B cell (primary cell): ENCODE results near the gene NRG2. TPM values are rescaled to one million over a fixed set of nuclear protein-coding genes. Genes with fewer than 3 reads are reported as not detected.

Experiments used
- ATAC-seq: fragments of 200-7000 bp; cut with Tn5 transposase; one replicate; pipeline ENCODE4 v1.10.0; 2021; ENCODE audit warnings: low read depth, mild to moderate bottlenecking, moderate number of reproducible peaks, moderate library complexity
- CTCF ChIA-PET: fragments of 350-600 bp; sonication (Branson Sonifier 250); formaldehyde crosslinking; loops from one replicate; lab custom pipeline; 2021; ENCODE audit warnings: antibody characterized with exemption, inconsistent platforms; lab: Charles Lee
- POLR2A ChIA-PET: fragments of 350-600 bp; sonication (Branson Sonifier 250); formaldehyde crosslinking; loops from one replicate; lab custom pipeline; 2021; ENCODE audit warnings: antibody characterized with exemption; lab: Charles Lee
- DNase-seq: peaks from one replicate; pipeline ENCODE4 v3.0.0; 2013
- H2AFZ ChIP-seq: 2 replicates; pipeline ENCODE4 v1.6.1; 2012; ENCODE audit warnings: mild to moderate bottlenecking, low read depth, low read length; ENCODE audit not compliant: insufficient read depth, poor library complexity, severe bottlenecking
- H3K27ac ChIP-seq, 2 donors: 1 replicate in 1 of 2; 2 replicates in 1 of 2; pipeline ENCODE4 v1.5.1; 2012 to 2013; ENCODE audit warnings: low read length in 2 of 2, mild to moderate bottlenecking in 2 of 2, moderate library complexity in 1 of 2
- H3K27me3 ChIP-seq, 4 experiments: fragments of 200-600 bp in 1 of 4; sonication (generic) in 1 of 4; replicated peaks in 1 of 4; 1 replicate in 2 of 4; 2 replicates in 2 of 4; pipeline versions ENCODE4 v1.6.1 to v1.7.0; 2013 to 2016; ENCODE audit warnings: low read length in 3 of 4, mild to moderate bottlenecking in 2 of 4, mixed read lengths in 1 of 4, moderate library complexity in 1 of 4; ENCODE audit not compliant: insufficient read depth in 4 of 4, control insufficient read depth in 3 of 4; ENCODE audit errors: control extremely low read depth in 1 of 4
- H3K36me3 ChIP-seq, 2 experiments: replicated peaks in 1 of 2; 1 replicate in 1 of 2; 2 replicates in 1 of 2; pipeline versions ENCODE4 v1.6.1 to v1.7.1; 2013; ENCODE audit warnings: low read length in 1 of 2; ENCODE audit not compliant: insufficient read depth in 2 of 2, control insufficient read depth in 1 of 2; ENCODE audit errors: control extremely low read depth in 1 of 2, extremely low read depth in 1 of 2
- H3K4me1 ChIP-seq, 2 donors: fragments of 200-600 bp in 1 of 2; sonication (generic) in 1 of 2; 1 replicate in 1 of 2; 2 replicates in 1 of 2; pipeline versions ENCODE4 v1.5.1 to v1.6.1; 2013 to 2017; ENCODE audit warnings: low read length in 2 of 2; ENCODE audit not compliant: control insufficient read depth in 2 of 2, insufficient read depth in 2 of 2
- H3K4me2 ChIP-seq: replicated peaks from 2 replicates; pipeline ENCODE3; 2012; ENCODE audit warnings: mild to moderate bottlenecking, low read depth, low read length; ENCODE audit not compliant: poor library complexity, severe bottlenecking
- H3K4me3 ChIP-seq, 5 experiments: fragments of 200-600 bp in 1 of 5; sonication (generic) in 1 of 5; 1 replicate in 3 of 5; 2 replicates in 2 of 5; pipeline versions ENCODE4 v1.5.1 to v1.7.0; 2011 to 2016; ENCODE audit warnings: low read length in 4 of 5, mild to moderate bottlenecking in 4 of 5, low read depth in 2 of 5, control low read depth in 1 of 5, moderate library complexity in 1 of 5; ENCODE audit not compliant: insufficient read depth in 1 of 5; ENCODE audit errors: control extremely low read depth in 1 of 5, extremely low read depth in 1 of 5
- H3K79me2 ChIP-seq: fragments of 200-600 bp; sonication (generic); one replicate; pipeline ENCODE4 v1.6.0; 2016; ENCODE audit warnings: low read length; ENCODE audit not compliant: control insufficient read depth, insufficient read depth
- H3K9ac ChIP-seq: fragments of 200-600 bp; sonication (generic); 2 replicates; pipeline ENCODE4 v1.6.1; 2017; ENCODE audit warnings: mild to moderate bottlenecking, low read length, moderate library complexity
- H3K9me3 ChIP-seq, 3 donors: one replicate each; pipeline versions ENCODE4 v1.6.1 to v1.7.1; 2013; ENCODE audit warnings: low read length in 2 of 3; ENCODE audit not compliant: control insufficient read depth in 2 of 3, insufficient read depth in 1 of 3; ENCODE audit errors: control extremely low read depth in 1 of 3
- H4K20me1 ChIP-seq: 2 replicates; pipeline ENCODE4 v1.6.0; 2012; ENCODE audit warnings: mild to moderate bottlenecking, low read length; ENCODE audit not compliant: insufficient read depth, control insufficient read depth, poor library complexity, severe bottlenecking
- H3K27ac Mint-ChIP-seq: one replicate; pipeline ENCODE4 v1.8.0; 2021; ENCODE audit warnings: mixed read lengths
- H3K27me3 Mint-ChIP-seq: one replicate; pipeline ENCODE4 v1.8.0; 2021; ENCODE audit warnings: mixed read lengths
- H3K4me1 Mint-ChIP-seq: one replicate; pipeline ENCODE4 v1.8.0; 2021; ENCODE audit warnings: mixed read lengths
- H3K4me3 Mint-ChIP-seq: one replicate; pipeline ENCODE4 v1.8.0; 2021; ENCODE audit warnings: mixed read lengths
- H3K9me3 Mint-ChIP-seq: one replicate; pipeline ENCODE4 v1.8.0; 2022; ENCODE audit warnings: mixed read lengths; ENCODE audit not compliant: insufficient read depth
- CTCF ChIP-seq: fragments of 200-600 bp; IDR thresholded peaks from one replicate; pipeline ENCODE4 v1.8.0; 2022; ENCODE audit warnings: antibody characterized with exemption, mild to moderate bottlenecking
- EZH2 ChIP-seq: IDR thresholded peaks from 2 replicates; pipeline ENCODE4 v1.6.1; 2012; ENCODE audit warnings: borderline replicate concordance, low read depth, mild to moderate bottlenecking, moderate library complexity, low read length; ENCODE audit not compliant: insufficient read depth, poor library complexity, severe bottlenecking
- WGBS: methylation state at CpG from one replicate; pipeline ENCODE4 v1.1.5; 2013; ENCODE audit warnings: missing lambda C conversion rate; ENCODE audit not compliant: insufficient coverage; 5-methylcytosine and 5-hydroxymethylcytosine counted together
- intact Hi-C: fragments of 100-400 bp; cut with micrococcal nuclease; formaldehyde crosslinking; loops from one replicate; pipeline ENCODE4 v1.10.0; 2022
- polyA plus RNA-seq: library from polyadenylated mRNA; depleted of rRNA; stranded (reverse); fragments of >200 nt; gene quantifications from 2 replicates; pipeline ENCODE4 v1.2.3, GENCODE V29; 2012
- total RNA-seq, 2 donors: library from RNA; stranded (reverse); fragments of 120-200 nt in 1 of 2; gene quantifications; 1 replicate in 1 of 2; 2 replicates in 1 of 2; pipeline versions ENCODE4 v1.2.3 to v1.2.4, GENCODE V29; 2013 to 2022

NRG2 gene
- total and polyA plus RNA-seq, 2 donors (not counting 1 experiment from before 2014, with no cell fraction given) = 0.13 to 0.15 TPM

DNA sequence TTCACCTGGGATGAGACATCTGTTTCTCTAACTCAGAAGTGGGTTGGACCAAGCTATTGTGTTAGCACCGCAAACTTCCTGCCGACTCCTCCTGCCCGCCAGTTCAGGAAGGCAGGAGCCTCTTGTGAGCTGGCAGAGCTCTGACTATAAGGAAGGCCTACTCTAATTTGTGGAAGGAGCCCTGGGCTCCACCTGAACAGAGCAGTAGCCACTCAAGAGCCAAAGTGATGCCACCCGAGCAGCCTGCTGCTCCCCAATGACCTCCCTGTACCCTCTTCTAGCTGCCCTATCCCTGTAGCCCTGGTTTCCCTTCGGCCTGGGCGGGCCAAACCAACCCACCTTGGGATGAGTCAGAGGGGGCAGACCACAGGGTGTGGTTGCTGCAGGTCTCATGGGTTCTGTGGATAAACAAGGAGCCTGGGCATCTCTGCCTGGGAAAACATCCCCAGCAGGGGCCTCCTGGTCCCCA lies 165.9 kb downstream of the NRG2 start:
- peaks cover 34% of the 10 kb centered on the region for H3K27me3 Mint-ChIP-seq
- 56% methylated on average over 5 of the region's 6 CpGs for WGBS
- Histone ChIP-seq H3K27ac (no peak overlapping the region), H2AFZ (no peak overlapping the region), H3K4me3 (no peak overlapping the region), H3K9ac (no peak overlapping the region), H3K36me3 (no peaks in the 10 kb centered on the region), H3K9me3 (no peaks in the 10 kb centered on the region), H3K27me3 (peaks cover 0 to 15% (median 3%) of the 10 kb centered on the region in 4 experiments), H3K4me2 (no peak overlapping the region), H4K20me1 (no peaks in the 10 kb centered on the region), H3K79me2 (no peaks in the 10 kb centered on the region), H3K4me1 (no peaks in the 10 kb centered on the region)
- no peak overlapping the region for H3K4me3 Mint-ChIP-seq
- H3K27ac Mint-ChIP-seq = no peak overlapping the region
- DNase-seq (no peak), ATAC-seq (no peak)
- no peaks in the 10 kb centered on the region for H3K4me1 Mint-ChIP-seq
- TF ChIP-seq CTCF = no peak
- no peak for TF ChIP-seq EZH2
- ChIA-PET CTCF (no interaction called here), POLR2A (no interaction called here)
- intact Hi-C loops = no loop called here
- peaks cover 4% of the 10 kb centered on the region for H3K9me3 Mint-ChIP-seq

- 71% methylated on average over 1 of the region's 2 CpGs for WGBS
- H3K27ac ChIP-seq = no peak overlapping the region
- H3K4me3 Mint-ChIP-seq = no peak overlapping the region
- peaks cover 4% of the 10 kb centered on the region for H3K9me3 Mint-ChIP-seq
- H3K9ac ChIP-seq = no peak overlapping the region
- peaks cover 0 to 16% (median 3%) of the 10 kb centered on the region in 4 experiments for H3K27me3 ChIP-seq
- H3K27me3 Mint-ChIP-seq = peaks cover 31% of the 10 kb centered on the region
- H2AFZ ChIP-seq = no peak overlapping the region
- POLR2A ChIA-PET = no interaction called here
- TF ChIP-seq CTCF (no peak), EZH2 (no peak)
- ATAC-seq (no peak), DNase-seq (no peak)
- intact Hi-C loops = no loop called here
- no peaks in the 10 kb centered on the region for H4K20me1 ChIP-seq
- no peaks in the 10 kb centered on the region for H3K4me1 Mint-ChIP-seq
- H3K9me3 ChIP-seq = no peaks in the 10 kb centered on the region
- H3K4me1 ChIP-seq = no peaks in the 10 kb centered on the region
- no peak overlapping the region for H3K4me3 ChIP-seq
- no peak overlapping the region for H3K27ac Mint-ChIP-seq
- no peaks in the 10 kb centered on the region for H3K36me3 ChIP-seq
- CTCF ChIA-PET = no interaction called here
- H3K4me2 ChIP-seq = no peak overlapping the region
- no peaks in the 10 kb centered on the region for H3K79me2 ChIP-seq
These were observed 167.1 kb downstream of the NRG2 start for GRCh38 chr5:139875957-139876356.
